Cortex of kidney (tissue), 1 donor: Measurements from ENCODE around the gene WDR1.

Experiments
- DNase-seq: peaks from one replicate; lab custom pipeline; 2025; lab: John Stamatoyannopoulos, UW

Gene WDR1

DNA sequence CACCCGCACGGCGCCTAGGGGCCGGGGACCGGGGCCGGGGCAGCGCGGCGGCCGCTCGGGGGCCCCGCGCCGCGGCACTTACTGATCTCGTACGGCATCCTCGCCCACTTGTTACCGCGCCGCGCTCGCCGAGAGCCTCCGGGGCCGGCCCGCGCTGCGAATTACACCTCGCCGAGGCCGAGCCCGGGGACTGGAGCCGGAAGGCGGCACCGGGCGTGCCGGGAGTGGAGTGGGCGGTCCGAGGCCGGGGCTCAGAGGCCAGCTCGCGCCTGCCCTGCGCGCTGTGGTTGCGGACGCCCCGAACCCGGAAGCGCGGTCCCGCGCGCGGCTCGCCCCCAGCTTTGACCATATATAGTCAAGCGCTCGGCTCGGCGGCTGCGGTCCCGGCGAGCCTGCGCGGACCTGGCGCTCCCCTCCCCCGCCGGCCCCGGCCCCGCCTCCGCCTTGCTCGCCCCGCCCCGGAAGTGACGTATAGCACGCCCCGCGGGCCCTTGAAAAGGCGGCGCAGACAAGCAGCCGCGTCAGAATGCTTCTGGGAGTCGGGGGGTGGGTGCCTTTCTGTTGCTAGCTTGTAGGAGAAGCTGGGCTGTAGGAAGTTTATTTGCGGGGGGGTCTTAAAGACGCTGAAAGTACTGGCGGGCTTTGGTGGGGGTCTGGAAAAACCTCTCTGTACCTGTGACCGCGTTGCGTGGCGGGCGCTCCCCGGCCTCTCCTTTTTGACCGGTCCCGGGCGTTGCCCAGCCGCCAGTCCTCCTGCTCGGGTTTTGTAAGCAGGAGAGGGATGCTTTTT is at the start of gene WDR1:
TSS of gene WDR1 (minus strand) at position 231 of the 790 bp plus-strand sequence. CDS start at position 98, 133 bp downstream.
- peak; percentile 79 for DNase-seq

- DNase-seq, result no peak
Observed at GRCh38 chr4:10164877-10165283, 48.3 kb upstream of the WDR1 start.

DNA sequence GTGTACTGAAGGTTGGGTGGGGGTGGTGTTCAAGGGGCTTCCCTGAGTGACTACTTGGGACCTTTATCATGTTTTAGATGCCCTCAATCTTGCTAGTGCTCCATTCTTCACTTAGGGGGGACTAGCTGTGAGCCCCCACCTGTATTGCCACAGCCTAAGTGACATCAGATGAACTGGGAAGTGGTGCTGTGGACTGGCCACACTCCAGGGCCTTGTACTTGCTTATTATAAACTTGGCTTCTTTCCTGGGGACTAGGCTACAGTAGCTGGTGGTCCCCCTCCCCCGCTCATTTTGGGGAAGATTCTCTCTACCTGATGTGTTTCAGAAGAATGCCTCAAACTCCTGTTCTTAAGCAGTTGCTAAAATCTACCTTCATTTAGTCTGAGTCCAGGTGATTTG is 46.7 kb upstream of the WDR1 start:
- DNase-seq, result no peak

- no peak for DNase-seq
Observed at GRCh38 chr4:10162341-10163000, 45.9 kb upstream of the WDR1 start.

- no peak for DNase-seq
Observed at GRCh38 chr4:10161840-10162239, 45.2 kb upstream of the WDR1 start.

DNA sequence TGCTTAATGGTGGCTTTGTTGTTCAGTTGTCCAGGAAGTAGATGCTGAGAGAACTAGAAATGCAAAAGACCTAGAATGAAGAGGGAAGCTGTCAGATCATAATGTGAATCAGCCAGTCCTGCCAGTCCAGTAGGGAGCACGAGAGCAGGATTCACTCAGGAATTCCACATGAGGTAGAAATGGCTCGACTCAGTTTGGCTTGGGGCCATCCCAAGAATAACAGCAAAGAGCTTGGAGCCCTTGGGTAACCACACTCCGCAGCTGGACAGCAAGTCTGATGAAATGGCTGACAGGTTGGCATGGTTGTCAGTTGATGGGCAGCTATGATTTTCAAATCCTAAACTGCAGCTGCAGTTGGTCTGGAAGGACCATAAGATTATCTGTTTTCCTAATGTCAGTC is 44.5 kb upstream of the WDR1 start:
- DNase-seq, result no peak

- DNase-seq, result no peak
Observed at GRCh38 chr4:10160281-10160856, 43.8 kb upstream of the WDR1 start.

DNA sequence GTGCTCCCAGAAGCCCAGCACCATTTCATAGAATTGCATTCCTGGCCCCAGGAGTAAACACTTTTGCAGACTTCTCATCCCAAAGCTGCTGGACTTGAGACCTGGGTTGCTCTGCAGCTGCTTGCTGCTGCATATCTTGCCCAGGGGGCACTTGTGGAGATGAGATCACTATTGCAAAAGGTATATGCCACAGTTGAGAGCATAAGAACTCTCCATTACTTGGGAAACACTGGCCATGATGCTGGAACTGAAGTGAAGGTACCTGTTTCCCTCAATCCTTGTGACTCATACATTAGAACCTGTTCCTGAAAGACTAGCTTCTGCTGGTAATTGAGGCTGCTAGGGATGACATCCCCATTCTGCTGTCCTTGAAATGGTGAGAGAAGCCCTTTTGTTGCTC is 43.1 kb upstream of the WDR1 start:
- no peak for DNase-seq

DNA sequence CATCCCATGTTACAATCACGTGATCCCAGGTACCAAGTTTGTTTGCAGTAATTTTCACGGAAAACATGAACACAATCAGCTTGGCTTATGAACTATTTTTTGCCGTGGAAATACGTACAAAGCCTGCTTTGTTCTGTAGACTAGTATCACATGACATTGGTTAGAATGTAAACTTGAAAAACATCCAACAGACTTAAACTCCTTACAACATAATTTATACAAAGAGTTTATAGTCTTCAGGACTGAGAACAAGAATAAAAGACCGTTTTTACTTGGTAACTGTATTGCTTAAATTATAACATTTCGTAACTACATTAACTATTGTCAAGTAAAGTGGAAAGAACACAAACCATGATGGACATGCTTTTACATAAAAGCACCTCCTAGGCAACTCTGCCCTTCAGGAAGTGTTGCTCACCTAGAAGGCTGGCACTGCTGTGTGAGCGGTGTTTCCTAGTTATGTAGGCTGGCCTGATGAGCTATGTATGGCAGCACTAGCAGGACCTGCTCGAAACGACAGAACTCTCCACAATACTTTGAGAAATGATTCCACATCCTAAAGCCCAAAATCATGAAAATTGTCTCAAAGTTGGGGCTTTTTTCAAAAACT is 41.8 kb upstream of the WDR1 start:
- no peak for DNase-seq

DNA sequence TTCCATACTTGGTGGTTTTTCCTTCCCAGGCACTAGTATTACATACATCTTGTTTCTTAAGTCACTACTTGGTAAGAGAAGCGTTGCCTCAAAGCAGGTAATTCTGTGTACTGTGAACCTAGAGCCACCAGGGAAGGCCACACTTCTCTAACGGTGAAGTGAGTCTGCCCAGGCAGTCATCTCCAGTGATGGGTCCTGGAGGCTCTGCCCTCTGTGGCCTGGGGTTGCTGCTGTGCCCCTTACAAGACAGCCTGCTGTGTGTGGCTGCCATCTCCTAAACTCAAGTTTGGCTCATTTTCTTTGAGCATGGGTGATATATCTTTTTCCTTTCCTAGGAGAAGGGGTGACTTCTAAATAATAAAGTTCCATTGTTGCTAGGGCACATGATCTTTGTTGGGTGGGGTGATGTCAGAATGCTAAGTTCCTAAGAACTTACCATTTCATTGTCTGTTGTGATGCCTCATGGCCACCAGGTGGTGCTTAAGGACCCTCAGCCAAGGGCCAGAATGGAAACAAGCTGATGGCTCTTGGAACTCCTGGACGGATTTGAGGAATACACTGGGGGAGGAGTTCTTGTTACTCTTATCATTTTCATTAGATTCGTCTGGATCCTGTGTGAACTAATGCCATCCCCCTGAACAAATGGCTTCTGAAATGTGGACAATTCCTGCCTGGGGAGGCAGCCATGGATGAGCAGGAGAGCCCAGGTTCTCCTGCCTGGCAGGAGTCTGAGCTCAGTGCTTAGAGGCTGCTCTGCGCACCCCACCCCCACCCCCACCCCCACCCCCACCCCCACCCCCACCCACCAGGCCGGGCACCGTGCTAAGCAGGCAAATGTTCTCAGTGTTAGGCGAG is 41.1 kb upstream of the WDR1 start:
- no peak for DNase-seq

DNA sequence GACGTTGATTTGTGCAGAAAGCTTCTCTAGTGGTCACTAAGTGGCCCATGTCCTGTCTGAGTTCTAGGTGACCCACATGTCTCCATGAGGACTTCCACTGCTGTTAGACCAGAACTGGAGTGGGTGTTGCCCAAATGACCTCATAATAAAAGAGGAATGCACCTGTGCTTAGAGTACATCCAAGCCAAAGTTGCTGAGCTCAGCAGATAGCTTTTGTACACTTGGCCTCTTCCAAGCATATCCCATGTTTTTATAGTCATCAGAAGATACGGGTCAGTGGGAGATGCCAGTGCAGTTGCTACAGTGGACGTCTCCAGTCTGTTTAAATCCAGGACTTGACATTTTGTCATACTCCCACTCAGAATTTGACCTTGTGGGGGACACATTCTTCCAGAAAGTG is 37.6 kb upstream of the WDR1 start:
- DNase-seq, result no peak

DNA sequence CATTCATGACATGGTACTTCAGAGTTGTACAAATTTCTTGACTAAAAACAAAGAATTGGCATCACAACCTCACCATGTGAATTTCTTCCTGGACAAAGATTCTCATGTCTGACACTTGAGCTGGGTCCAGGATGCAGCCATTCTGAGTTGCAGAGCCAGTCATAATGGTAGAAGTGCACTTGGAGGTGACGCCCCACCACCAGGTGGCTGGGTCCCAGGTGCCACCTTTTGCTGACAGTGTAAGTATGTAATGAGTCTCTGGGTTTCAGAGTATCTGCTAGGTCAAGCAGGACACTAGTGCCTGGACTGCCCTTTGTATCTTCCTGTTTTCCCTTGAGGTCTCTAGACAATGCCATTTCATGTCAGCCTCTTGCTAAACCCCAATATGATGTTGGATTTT is 36.6 kb upstream of the WDR1 start:
- DNase-seq, result no peak

DNA sequence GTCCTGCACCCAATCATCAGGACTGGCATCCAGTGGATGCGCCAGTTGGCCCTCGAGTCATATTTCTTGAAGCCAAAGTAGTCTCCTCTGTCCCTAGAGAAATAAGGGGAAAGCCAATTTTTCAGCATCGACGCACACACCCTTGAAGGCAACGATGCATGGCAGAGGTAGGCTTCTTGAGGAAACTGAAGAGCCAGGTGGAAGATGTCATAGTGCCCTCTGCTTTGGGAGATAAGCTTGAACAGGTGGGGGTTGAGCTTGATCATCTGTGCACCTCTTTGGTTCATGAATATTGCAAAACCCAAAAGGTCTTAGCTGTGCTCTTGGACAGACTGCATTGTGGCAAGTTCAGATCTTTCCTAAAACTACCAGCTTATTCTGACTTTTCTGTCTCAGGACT is 34.6 kb upstream of the WDR1 start:
- DNase-seq, result no peak

DNA sequence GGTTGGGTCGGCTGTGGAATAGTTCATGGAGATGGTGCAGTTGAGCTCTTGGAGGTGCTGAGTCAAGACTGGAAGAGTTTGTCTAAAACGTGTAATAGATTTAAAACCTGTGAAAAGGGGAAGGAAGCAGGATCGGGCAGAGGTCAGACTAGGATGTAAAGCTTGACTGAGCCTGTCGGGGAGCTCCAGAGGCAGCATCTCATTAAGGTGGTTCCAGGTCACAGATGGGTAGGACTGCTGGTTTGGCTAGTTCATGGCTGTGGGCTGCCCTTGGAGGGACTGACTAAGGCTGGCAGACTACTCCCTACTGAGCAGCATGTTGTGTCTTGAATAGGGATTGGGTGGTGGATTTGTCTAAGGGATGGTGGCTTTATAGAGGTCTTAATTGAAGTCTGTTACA is 28.4 kb upstream of the WDR1 start:
- no peak for DNase-seq

- no peak for DNase-seq
Observed at GRCh38 chr4:10144479-10144878, 27.9 kb upstream of the WDR1 start.

GRCh38 chr4:10143171-10143570 is 26.6 kb upstream of the WDR1 start:
- DNase-seq, result no peak

DNA sequence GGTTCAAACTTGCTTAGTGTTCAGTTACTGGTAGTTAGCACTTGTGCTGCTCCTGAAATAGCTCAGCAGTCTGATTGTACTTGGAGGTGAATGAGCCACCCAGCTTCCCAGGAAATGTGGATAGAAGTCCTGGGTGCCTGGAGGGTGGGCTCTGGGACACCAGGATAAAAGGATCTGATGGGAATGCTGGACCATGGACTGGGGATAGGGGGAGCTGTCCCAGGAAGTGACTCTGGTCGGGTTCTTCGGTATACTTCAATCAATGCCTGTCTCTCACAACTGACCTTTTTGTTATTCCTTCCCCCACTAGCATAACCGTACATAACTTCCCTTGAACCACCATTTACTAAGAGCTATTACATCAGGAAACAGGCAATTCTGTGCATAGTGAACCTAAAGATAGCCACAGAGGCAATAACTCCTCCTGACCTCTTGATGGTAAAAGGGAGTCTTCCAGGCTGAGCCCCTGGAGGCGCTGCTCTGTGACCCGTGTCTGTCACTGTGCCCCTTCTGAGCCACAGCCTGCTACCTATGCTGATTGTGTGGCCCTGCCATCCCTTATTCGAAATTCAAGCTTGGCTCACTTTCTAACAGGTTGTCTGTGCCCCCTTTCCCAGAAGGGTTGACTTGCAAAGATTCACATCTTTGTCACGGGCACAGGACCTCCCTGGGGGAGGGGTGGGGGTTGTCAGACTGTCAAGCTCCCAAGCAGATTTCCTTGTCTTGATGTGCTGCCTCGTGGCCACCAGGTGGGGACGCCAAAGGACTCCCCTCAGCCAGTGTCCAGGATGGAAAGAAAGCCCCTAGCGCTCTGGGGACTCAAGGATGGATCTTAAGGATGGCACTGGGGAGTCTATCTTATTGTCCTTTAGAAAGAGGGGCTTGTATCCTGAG is 24.5 kb upstream of the WDR1 start:
- no peak for DNase-seq

GRCh38 chr4:10139518-10139917 is 22.9 kb upstream of the WDR1 start:
- DNase-seq, result no peak

DNA sequence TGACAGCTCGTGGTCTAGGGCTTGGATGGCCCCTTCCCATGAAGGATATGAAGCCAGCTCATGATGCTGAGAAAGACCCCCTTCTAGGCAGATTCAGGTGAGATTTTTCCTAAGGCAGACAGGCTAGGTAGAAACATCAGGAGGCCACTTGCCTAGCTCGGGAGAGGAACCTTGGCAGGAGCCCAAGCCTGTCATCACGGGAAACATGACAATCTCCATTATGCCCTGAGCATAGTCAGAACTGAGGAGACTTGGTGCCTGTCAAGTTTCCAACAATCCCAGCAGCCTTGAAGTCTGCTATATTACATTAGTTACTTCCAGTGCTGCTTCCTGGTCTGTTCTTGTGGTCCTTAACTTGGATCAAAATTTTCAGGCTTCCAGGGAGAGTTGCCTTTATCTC is 18.7 kb upstream of the WDR1 start:
- no peak for DNase-seq

DNA sequence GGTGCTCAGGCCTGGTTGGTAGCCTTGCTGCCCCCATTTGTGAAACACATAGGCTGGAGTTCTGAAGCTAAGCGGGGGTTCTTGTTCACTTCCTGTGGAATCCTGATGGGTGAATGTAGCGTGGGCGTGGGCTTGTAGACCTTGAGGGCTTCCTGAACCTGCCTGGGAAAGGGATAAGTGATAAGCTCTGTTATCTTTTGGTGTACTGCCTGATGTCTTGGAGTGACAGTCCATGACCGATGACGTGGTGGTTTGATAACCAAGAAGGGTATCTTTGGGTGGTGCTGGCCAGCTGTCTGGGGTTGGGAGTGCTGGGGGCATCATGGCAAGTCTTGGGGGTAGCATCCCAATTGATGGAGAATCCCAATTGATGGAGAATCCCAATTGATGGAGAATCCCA is 17.5 kb upstream of the WDR1 start:
- DNase-seq, result no peak

DNA sequence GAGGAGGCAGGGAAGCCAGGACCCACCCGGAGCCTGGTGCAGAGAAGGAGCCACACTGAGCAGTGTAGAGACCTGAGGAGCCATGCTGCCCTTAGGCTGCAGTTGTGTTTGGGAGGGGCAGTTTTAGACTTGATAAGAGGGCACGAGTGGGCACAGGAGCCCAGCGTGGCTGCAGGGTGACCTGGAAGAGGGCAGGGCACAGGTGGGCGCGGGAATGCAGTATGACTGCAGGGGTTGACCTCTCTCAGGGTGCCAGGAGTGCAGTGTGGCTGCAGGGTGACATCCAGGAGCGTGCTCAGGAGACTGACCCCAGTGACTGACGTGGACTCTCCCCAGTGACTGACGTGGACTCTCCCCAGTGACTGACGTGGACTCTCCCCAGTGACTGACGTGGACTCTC is 14.6 kb upstream of the WDR1 start:
- DNase-seq, result no peak
